ENCODE measurements around the gene GPR37.

Gene GPR37

DNA sequence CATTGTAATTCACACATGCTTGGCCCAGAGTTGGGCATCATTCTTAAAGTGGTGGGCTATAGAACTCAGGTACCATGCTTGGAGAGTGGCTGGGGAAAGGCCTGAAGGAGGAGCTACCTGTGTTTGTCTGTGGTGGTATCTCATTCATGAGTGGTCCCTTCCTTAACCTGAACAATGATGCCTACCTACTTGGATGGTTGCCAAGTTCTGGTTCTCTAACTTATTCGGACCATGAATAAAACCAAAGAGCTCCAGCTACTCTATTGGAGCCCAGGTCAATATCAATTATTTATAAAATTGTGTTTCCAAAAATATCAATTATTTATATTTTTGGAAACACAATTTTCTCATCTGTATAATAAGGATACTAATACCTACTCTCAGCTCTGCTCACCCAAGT, 2.9 kb upstream of the GPR37 start:
- no peak overlapping the region for H3K27ac Mint-ChIP-seq
- H3K9me3 Mint-ChIP-seq = no peaks in the 10 kb centered on the region
- peaks cover 14% of the 10 kb centered on the region for H3K4me1 Mint-ChIP-seq
- no peak overlapping the region for H3K4me3 Mint-ChIP-seq
- DNase-seq = no peak
- CTCF ChIA-PET = interaction anchor here (0.9 to 2.1 kb wide), 2 partner anchors 9 to 16 kb away, joined by 3 to 6 read pairs; no protein-coding TSS in a partner anchor
- H3K27me3 Mint-ChIP-seq = peaks cover 45% of the 10 kb centered on the region
- H3K36me3 Mint-ChIP-seq = peaks cover 3% of the 10 kb centered on the region

DNA sequence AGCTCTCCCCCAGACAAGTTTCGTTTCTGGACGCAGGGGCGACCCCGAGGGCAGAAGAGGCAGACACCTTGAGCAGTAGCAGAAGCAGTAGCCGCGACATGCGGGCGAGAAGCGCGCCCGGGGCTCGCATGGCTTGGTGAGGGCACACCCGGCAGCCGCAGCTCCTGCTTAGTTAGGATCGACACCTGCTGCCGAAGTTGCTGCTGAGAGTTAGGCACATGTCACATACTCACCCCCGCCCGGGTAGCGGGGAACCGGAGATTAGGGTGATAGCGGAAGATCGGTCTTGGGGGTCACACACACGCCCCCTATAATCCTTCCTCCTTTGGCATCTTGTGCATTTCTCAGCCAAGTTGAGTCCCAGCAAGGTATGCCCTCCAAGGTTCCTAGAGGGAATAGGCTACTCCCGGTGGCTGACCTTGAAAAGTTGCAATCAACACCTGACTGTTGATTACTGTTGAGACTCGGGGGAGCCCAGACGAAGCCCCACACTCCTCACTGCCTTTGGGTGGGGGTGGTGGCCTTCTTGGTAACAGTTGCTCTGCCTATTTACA, 668 bp downstream of the GPR37 start:
- CTCF ChIA-PET = no interaction called here
- H3K27ac Mint-ChIP-seq = no peak overlapping the region

DNA sequence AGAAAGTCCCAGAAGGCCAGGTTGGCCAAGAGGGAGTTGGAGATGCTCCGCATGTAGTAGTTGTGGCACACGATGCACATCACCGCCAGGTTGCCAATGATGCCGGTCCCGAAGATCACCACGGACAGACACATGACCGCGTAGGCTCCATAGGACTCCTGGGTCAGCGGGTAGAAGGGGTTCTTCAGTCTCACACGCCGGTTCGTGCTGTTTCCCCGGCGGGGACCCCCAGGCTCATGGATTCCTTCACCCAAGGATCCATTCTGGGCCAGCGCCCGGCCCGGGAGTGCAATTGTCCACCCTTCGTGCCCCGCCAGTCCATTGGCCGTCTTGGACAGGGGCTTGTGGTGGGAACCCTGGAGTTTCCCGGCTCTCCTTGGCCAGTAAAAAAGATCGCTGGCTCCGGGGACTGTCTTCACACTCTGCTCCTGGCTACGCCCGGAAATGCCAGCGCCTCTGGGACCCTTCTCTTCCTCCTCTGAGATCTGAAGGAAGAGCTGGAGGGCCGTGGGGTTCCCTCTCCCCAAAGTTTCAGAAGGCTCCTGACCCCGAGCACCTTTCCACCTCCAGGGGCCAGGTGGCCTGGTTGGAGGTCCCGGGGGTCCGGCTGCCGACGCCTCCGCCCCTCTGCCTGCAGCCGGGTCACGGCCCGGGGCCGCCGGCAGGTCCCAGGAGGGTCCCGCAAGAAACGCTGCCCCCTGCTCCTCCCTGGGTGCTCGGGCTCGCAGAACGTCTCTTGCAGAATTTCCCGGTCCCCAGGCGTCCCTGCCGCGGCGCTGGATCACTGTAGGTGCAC, 1.3 kb downstream of the GPR37 start:
- Mint-ChIP-seq H3K9me3 (no peaks in the 10 kb centered on the region), H3K36me3 (peaks cover 3% of the 10 kb centered on the region), H3K4me3 (peak overlapping the region; percentile 70), H3K4me1 (peaks cover 14% of the 10 kb centered on the region), H3K27ac (no peak overlapping the region), H3K27me3 (peaks cover 62% of the 10 kb centered on the region)
- CTCF ChIA-PET = no interaction called here
- DNase-seq = no peak

More for the DNA sequence above, 668 bp downstream of the GPR37 start:
- Mint-ChIP-seq H3K4me1 (peaks cover 14% of the 10 kb centered on the region), H3K4me3 (peak overlapping the region; percentile 70), H3K27me3 (peaks cover 62% of the 10 kb centered on the region), H3K9me3 (no peaks in the 10 kb centered on the region), H3K36me3 (peaks cover 3% of the 10 kb centered on the region)
- peak; percentile 44 for DNase-seq

DNA sequence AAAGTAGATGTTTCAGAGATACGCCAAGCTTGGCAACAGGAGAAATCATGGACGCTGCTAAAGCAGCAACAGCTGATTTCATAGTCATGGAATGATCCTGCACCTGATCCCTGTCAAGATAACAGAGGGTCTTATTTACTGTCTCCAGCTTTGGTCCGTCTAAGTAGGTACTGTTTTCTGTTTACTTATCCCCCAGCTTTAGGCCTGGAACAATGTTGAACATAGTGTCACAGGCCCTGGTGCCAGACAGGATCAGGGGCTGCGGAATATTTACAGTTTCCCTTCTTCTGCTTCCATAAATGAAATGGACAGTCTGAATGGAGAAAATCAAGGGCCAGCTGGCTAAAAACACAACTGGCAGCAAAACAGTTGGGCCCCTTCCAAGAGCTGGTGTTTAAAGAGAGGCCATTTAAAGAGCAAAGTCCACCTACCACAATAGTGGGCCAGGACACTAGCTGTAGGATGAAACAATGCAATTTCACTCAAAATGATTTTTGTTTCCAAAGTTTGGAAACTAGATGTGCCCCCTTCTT, 2.9 kb downstream of the GPR37 start:
- H3K4me1 Mint-ChIP-seq = peaks cover 14% of the 10 kb centered on the region
- DNase-seq = no peak
- peaks cover 3% of the 10 kb centered on the region for H3K36me3 Mint-ChIP-seq
- no peak overlapping the region for H3K4me3 Mint-ChIP-seq
- no peak overlapping the region for H3K27ac Mint-ChIP-seq
- CTCF ChIA-PET = no interaction called here
- no peaks in the 10 kb centered on the region for H3K9me3 Mint-ChIP-seq
- H3K27me3 Mint-ChIP-seq = peaks cover 62% of the 10 kb centered on the region

DNA sequence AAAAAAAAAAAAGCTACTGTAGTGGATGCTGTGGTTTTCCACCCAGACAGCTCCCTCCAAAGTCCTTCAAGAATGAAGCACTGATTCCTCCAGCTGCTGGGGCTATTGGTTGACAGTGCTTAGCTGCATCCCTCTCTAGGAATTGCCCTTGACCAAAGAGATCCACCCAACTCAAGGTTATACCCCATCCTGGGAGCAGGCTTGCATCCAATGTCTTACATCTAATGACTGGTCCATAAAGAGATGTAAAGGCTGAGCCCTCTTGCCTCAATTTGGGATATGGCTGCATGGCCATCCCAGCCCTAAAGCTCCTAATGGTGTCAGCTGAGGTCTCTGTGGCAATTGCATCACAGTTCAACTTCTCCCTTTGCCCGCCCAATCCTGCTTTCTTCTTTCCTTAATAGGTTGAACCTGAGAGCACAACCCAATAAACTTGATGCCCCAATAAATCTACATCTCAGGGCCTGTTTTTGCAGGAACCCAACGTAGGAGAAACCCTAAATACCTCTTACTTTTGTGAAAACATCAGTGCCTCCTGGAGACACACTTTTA, 4.4 kb downstream of the GPR37 start:
- Mint-ChIP-seq H3K27me3 (peaks cover 51% of the 10 kb centered on the region), H3K4me1 (peaks cover 14% of the 10 kb centered on the region), H3K27ac (no peak overlapping the region), H3K9me3 (no peaks in the 10 kb centered on the region), H3K36me3 (peaks cover 3% of the 10 kb centered on the region), H3K4me3 (no peak overlapping the region)
- CTCF ChIA-PET = no interaction called here
- no peak for DNase-seq

DNA sequence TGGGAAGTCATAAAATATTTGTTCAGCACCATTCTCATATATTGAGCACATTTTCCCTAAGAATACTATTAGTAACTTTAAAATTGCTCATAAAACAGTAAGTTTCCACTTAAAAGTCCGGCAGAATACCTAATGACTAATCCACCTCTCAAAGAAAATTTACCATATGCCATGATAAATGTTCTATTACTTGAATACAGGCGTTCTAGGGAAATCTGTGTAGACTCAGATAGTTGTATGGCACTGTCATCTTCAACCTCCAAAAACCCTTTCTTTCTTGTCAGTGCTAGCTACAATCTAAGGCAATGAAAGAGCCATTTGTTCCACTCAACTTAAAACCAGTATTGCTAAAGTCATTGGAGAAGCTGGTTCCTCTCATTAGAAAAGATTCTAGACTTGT, 7.3 kb downstream of the GPR37 start:
- no peaks in the 10 kb centered on the region for H3K4me1 Mint-ChIP-seq
- CTCF ChIA-PET = no interaction called here

DNA sequence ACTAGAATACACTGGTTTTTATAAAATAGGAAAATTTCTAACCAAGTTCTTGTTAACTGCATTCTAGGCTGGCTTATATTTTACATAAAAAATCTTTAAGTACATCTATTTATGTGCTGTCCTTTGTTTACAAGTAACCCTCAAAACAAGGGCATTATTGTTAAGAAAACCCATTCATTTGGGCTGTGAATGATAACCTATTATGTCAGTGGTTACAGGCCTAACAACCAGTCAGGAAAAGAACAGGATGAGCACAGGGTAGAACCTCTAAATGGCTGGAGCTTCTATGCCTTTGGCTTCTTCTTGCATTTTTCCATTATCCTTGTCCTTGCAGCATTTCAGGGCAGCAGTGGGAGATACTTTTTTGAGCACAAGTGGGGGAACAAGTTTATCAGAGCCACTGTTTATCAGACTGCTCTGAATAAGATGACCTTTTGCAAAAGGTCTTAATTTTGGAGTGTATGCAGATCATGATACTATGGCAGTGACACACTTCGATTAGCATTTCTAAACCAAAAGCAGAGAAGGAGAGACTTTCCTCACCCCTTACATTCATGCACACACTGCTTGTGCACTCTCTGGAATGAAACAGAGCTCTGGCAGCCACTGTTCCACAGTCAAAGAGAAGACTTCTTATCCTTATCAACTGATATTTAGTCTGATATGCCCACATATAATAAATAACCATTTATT, 10.9 kb downstream of the GPR37 start:
- CTCF ChIA-PET = no interaction called here
- no peaks in the 10 kb centered on the region for H3K27me3 Mint-ChIP-seq
- DNase-seq = no peak
- no peak overlapping the region for H3K27ac Mint-ChIP-seq
- H3K36me3 Mint-ChIP-seq = no peaks in the 10 kb centered on the region
- H3K9me3 Mint-ChIP-seq = no peaks in the 10 kb centered on the region
- H3K4me3 Mint-ChIP-seq = no peak overlapping the region
- no peaks in the 10 kb centered on the region for H3K4me1 Mint-ChIP-seq

More for the DNA sequence above, 7.3 kb downstream of the GPR37 start:
- Mint-ChIP-seq H3K27ac (no peak overlapping the region), H3K27me3 (peaks cover 22% of the 10 kb centered on the region), H3K36me3 (no peaks in the 10 kb centered on the region), H3K4me3 (no peak overlapping the region), H3K9me3 (no peaks in the 10 kb centered on the region)
- DNase-seq = no peak

DNA sequence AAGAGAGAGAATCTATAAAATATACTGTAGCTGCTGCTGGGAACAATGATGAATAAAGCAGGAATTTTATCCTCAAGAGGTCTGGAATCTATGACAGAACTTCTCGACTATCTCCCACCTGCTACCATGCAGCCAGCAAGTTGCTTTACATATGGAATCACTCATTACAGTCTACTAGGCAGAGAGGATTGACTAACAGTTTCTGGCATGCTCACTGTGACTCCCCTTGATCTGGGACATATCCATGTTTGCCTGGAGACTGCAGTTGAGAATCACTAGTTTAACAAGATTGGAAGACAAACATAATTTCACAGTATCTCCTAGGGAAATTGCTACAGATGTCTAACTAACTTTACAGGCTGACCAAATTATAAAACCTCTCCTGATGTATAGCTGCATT, 13.3 kb downstream of the GPR37 start:
- H3K36me3 Mint-ChIP-seq = no peaks in the 10 kb centered on the region
- H3K4me1 Mint-ChIP-seq = no peaks in the 10 kb centered on the region
- H3K9me3 Mint-ChIP-seq = no peaks in the 10 kb centered on the region
- no peak overlapping the region for H3K27ac Mint-ChIP-seq
- no peak for DNase-seq
- peaks cover 3% of the 10 kb centered on the region for H3K27me3 Mint-ChIP-seq
- H3K4me3 Mint-ChIP-seq = no peak overlapping the region
- CTCF ChIA-PET = no interaction called here

DNA sequence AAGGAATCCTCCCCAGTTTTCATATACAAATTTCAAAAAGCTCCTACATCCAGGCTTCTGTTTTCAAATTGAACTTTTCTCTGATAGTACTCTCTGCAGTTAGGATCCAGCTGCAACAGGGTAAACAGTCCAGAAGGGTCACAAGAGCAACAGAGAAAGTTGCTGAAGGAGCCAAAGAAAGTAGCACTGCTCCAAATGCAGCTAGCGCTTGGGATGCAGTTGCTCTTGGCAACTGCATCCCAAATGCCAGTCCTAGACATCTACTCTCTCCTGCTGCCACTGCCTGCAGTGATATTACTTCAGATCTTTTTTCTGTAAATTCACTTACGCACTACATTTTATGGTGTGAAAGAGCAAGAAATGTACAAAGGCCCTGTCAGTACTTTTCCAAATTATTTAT, 14.6 kb downstream of the GPR37 start:
- peaks cover 3% of the 10 kb centered on the region for H3K27me3 Mint-ChIP-seq
- H3K9me3 Mint-ChIP-seq = no peaks in the 10 kb centered on the region
- no peak for DNase-seq
- H3K36me3 Mint-ChIP-seq = no peaks in the 10 kb centered on the region
- CTCF ChIA-PET = no interaction called here
- H3K27ac Mint-ChIP-seq = no peak overlapping the region
- no peaks in the 10 kb centered on the region for H3K4me1 Mint-ChIP-seq
- no peak overlapping the region for H3K4me3 Mint-ChIP-seq

DNA sequence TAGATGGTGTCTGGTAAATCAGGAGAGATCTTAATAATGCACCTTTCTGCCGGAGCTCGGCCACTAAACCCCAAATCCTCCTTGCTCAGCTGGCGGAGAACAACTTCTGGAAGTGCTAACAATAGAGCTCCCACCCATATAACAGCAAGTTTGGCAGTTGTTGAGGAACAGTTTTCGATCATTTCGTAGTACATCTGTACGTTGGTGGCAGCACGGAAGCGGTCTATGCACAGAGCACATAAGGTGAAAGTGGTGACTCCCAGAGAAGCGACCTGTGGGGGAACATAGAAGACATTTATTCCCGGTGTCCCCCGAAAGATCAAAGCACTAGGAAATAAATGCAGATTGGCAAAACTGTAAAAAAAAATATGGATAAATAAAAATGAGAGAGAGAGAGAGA, 18.5 kb downstream of the GPR37 start:
- DNase-seq = no peak
- Mint-ChIP-seq H3K4me3 (no peak overlapping the region), H3K36me3 (no peaks in the 10 kb centered on the region), H3K4me1 (no peaks in the 10 kb centered on the region), H3K27me3 (peaks cover 3% of the 10 kb centered on the region), H3K9me3 (no peaks in the 10 kb centered on the region), H3K27ac (no peak overlapping the region)
- CTCF ChIA-PET = no interaction called here

DNA sequence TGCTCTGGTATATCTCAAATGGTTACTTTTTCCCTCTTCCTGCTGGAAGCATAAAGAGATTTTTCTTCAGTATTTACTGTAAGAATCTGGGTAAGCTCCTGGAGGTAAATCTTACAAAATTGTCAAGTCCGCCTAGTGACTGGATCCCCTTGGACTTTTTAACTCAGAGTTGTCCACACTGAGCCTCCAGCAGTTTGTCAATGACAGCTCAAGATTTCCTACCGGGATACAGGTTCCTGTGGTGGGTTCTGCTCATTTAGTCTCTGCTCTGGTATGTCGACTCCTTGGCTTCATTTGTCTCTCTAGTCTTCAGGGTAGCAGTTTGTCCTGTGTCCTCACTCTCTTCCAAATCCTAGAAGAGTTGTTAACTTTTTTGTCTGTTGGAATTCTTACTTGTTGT, 27.0 kb downstream of the GPR37 start:
- no peak overlapping the region for H3K27ac Mint-ChIP-seq
- no peak for DNase-seq
- no peaks in the 10 kb centered on the region for H3K9me3 Mint-ChIP-seq
- H3K4me3 Mint-ChIP-seq = no peak overlapping the region
- CTCF ChIA-PET = no interaction called here
- no peaks in the 10 kb centered on the region for H3K4me1 Mint-ChIP-seq
- no peaks in the 10 kb centered on the region for H3K27me3 Mint-ChIP-seq
- H3K36me3 Mint-ChIP-seq = no peaks in the 10 kb centered on the region

DNA sequence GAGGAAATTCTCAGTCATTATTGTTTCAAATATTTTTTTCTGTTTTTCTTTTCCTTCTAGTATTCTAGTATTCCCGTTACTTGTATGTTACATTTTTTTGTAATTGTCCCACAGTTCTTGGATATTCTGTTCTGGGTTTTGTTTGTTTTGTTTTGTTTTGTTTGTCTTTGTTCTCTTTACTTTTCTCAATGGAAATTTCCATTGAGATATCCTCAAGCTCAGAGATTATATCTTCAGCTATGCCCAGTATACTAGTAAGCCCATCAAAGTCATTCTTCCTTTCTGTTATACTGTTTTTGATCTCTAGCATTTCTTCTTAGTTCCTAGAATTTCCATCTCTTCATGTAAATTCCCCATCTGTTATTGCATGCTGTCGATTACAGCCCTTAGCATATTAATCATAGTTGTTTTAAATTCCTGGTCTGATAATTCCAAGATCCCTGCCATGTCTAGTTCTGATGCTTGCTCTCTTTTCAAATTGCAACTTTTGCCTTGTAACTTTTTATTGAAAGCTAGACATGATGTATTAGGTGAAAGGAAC, 27.8 kb downstream of the GPR37 start:
- no peak overlapping the region for H3K4me3 Mint-ChIP-seq
- no peaks in the 10 kb centered on the region for H3K4me1 Mint-ChIP-seq
- no peaks in the 10 kb centered on the region for H3K9me3 Mint-ChIP-seq
- CTCF ChIA-PET = no interaction called here
- no peak overlapping the region for H3K27ac Mint-ChIP-seq
- H3K27me3 Mint-ChIP-seq = no peaks in the 10 kb centered on the region
- DNase-seq = no peak
- H3K36me3 Mint-ChIP-seq = no peaks in the 10 kb centered on the region

DNA sequence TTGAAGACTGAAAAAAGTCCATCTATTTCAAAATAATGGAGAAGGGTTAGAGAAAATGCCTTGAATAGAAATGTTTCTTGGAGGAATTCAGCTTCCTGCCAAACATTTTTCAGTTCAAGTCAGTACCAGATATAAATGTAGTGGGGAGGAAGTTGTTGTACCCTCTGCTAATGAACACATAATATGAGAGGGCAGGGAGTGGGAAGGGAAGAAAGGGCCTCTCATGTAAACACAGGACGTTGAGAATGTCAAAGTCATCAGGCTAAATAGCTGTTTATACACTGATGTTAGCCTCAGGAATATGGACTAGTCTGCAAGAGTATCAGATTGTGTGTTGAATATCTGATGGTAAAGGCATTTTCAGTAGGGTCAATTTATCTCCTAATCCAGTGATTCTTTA, 37.0 kb downstream of the GPR37 start:
- Mint-ChIP-seq H3K27ac (no peak overlapping the region), H3K9me3 (no peaks in the 10 kb centered on the region), H3K4me1 (no peaks in the 10 kb centered on the region), H3K4me3 (no peak overlapping the region), H3K27me3 (no peaks in the 10 kb centered on the region), H3K36me3 (no peaks in the 10 kb centered on the region)
- DNase-seq = no peak
- CTCF ChIA-PET = no interaction called here

DNA sequence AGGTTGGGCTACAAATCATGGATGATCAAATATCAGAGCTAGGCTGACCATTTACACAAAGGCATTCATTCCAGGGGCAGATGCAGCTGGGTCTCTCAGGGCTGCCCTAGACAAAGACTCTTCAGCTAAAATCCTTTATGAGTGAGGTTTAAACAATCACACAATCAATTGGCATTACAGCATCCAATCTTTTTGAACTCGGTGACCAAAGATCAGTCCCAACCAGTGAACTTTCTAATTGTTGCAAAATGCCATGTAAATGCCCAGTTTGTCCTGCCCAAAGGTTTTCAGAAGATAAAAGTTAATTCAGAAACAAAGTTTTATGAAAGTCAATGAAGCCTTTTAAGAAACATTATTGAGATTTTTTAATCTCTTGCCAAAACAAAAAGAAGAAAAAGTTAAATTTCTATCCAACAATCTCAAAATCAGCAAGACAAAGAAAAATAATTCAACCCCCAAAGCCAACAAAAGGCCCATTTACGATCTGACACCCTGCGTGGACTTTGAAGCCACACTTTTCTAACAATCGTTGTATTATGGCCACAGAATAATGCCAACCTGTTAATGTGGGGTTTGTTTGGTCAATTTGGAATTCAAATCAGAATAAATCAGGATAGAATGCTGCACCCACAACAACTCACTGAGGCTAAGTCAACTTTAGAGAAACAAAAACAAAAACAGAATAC, 40.9 kb downstream of the GPR37 start:
- Mint-ChIP-seq H3K27me3 (no peaks in the 10 kb centered on the region), H3K27ac (no peak overlapping the region), H3K4me1 (no peaks in the 10 kb centered on the region), H3K4me3 (no peak overlapping the region), H3K9me3 (no peaks in the 10 kb centered on the region), H3K36me3 (no peaks in the 10 kb centered on the region)
- DNase-seq = no peak
- CTCF ChIA-PET = no interaction called here

Data from activated naive CD4-positive, alpha-beta T cell treated with anti-CD3 and anti-CD28 coated beads, Interleukin-2, amount 10 ng/mL, durations not matched to agents 7 days and 5 days (primary cell).